HG03432 (cell line): Measurements from ENCODE around the gene TRMT6.

Source experiments
- ATAC-seq: cut with Tn5 transposase; IDR thresholded peaks from one replicate; pipeline ENCODE4 v1.9.1; 2021; ENCODE audit warnings: mild to moderate bottlenecking, moderate library complexity; ENCODE audit not compliant: unreplicated experiment

TRMT6 gene

DNA sequence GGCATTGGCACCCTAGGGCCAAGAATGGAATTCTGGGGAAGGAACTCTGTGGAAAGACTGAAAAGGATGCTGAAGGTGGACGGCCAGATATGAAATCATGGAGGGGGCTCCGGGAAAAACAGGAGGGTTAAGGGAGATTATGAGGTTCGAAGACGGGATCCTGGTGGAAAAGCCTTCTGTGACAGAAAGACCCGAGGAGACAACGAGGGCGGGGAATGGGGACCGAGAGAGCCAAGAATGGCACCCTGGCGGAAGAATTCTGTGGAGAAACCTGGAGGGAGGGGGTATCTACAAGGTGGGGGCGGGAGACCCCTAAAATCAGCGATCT is 426 bp downstream of the TRMT6 start:
- no peak for ATAC-seq

DNA sequence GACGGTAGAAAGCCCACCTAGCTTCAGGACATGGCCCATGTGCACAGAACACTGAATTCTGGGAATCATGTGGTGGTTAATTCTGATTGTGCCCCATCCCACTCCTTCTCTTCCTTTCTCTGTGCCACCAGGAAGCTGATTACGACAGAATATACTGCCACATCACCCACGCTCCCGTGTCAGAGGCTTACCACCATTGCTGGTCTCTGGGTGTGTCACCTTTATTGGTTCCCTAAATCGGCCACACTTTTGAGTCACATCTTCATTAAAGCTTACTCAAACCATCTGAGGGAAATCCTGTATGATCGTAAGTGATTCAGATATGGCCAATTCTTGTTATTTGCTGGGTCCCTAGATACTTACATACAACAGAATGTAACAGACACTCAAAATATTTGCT is 3.1 kb downstream of the TRMT6 start:
- no peak for ATAC-seq

DNA sequence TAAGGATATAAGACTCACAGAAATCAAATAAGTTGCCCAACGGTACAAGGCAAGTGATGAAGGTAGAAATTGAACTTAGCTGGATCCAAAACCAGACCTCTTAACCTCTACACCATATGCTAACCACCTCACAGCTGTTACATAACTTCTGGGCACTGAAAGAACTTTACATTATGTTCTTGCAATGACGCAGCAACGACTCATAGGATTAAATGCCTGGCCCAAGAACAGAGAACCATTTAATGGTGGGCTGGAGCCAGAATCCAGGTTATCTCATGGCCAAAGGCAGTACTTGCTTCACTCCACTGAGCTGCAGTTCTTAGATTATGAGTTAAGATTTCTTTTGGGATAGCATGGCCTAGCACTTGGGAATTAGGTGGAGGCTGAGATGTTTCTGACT is 4.4 kb downstream of the TRMT6 start:
- no peak for ATAC-seq

GRCh38 chr20:5938456-5939029 is 11.8 kb downstream of the TRMT6 start:
- ATAC-seq = no peak

GRCh38 chr20:5936238-5936637 is 14.1 kb downstream of the TRMT6 start:
- ATAC-seq = no peak

GRCh38 chr20:5935384-5935783 is 14.9 kb downstream of the TRMT6 start:
- ATAC-seq = no peak

DNA sequence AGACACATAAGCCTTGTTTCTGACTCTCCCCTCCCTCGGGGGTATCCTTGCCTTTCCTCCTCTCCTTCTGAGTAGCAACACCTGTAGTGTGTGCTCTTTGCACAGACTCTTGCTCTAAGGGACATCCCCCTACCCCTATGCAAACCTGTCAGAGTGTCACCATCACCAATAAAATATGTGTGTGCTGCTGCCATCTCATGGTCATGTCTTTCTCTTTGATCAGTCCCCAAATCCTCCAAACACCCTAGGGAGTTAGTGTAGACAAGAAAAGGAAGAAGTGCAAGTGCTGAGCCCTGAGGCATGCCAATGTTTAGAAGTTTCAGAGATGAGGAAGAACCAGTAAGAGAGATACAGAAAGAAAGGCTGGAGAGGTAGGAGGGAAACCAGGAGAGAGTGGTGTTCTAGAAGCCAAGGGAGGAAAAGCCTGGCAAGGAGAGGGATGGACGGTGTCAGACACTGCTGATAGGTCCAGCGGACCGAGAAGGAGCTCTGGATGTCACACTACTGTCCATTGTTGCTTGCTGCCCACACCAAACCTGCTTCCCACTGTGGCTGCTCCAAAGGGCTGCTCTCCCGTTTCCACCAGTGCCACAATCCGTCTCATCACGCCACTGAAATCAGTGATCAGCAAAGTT is 16.4 kb downstream of the TRMT6 start:
- peak; percentile 72 for ATAC-seq

GRCh38 chr20:5932796-5933195 is 17.5 kb downstream of the TRMT6 start:
- no peak for ATAC-seq

DNA sequence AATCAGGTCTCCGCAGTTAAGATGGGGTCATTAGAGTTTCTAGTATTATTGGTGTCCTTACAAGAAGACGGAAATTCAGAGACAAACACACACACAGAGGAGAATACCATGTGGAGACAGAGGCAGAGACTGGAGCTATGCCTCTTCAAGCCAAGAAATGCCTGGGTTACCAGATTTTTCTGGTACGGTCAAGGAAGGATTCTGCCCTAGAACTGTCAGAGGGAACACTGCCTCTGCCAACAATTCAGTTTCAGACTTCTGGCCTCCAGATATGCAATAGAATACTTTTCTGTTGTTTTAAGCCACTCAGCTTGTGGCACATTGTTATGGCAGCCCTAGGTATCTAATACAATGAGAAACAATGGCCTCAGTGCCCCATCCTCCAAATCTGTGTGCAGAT is 18.9 kb downstream of the TRMT6 start:
- ATAC-seq = no peak

- ATAC-seq = no peak
These were observed 21.3 kb downstream of the TRMT6 start for GRCh38 chr20:5928836-5929715.

DNA sequence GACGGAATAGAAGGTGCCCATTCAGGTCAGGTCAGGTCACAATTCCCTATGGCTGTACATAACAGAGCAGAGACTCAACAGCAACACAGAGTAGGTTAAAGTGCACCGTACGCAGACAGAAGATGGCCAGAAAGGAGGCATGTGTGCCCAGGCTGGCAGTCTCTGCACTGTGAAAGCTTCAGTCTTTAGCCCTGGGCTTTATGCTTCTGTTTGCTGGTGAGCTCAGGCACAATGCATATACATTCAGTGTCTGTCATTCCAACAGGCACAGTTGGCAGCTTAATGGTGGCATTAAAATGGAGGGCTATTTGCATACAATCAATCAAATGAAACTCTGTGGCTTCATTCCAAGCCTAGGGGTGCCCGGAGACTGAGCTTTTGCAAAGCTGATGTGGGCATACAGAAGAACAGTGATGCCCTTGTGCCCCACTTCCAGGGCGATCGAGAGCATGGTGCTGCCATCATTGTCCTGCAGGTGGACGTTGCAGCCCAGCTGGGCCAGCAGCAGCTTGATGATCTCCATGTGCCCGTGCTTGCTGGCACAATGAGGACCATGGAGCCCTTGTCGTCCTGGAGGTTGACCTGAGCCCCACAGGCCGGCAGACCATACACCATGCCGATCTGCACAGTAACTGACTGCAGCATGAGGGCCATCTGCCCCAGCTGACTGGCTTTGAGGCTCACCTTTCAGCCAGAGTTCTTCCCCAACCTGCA is 22.4 kb downstream of the TRMT6 start:
- no peak for ATAC-seq

- ATAC-seq = no peak
These were observed 24.8 kb downstream of the TRMT6 start for GRCh38 chr20:5925551-5925950.

GRCh38 chr20:5923493-5923892 is 26.8 kb downstream of the TRMT6 start:
- no peak for ATAC-seq

DNA sequence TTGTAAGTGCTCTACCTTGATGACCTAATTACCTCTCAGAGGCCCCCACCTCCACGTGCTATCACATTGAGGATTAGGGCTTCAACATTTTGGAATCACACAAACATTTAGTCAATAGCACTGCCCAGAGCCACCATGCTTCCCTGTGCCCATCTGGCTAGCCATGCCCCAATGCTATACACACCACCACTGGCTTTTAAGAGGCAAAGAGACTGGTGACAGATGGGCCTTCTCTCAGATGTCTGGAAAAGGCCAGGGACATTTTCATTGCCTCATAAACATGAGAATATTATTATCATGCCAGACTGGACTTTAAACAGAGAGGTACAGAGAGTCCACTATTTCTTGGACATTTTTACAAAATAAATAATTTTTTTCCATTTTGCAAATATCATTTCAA is 29.8 kb downstream of the TRMT6 start:
- no peak for ATAC-seq

GRCh38 chr20:5919626-5920544 is 30.4 kb downstream of the TRMT6 start:
- peak; percentile 12 for ATAC-seq

DNA sequence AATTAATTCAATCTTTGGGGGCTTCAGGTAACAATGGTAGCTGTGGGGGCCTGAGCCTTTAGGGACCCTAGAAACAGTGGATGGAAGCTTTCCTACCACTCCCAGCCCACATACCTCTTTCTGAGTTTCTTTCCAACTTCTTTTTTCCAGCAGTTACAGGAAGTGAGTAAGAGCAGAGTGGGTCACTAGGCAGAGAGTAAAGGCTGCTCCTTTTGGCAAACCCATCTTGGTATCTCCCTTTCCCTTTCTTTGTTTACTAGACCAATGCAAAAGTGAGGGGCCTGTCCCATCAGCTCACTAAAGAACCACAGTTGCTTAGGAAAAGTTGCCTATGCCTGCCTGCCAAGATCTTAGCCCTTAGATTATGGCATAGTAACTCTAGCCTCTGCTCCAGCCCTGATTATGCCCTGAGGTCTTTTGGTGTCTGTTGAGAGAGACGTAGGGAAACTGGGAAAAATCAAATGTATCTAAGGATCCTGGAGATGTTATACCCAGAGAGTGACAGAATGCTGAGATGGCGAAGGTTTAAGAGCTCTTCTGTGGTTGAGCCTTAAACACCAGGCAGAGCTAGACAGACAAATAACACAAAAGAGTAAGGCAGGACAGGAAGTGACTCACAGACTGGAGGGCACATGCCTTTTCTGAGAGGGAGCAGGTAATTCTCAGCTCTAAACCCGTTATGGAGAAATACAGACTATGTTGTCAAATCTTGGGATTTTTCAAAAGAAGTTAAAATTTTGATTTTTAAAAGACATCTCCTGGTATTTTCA is 31.3 kb downstream of the TRMT6 start:
- ATAC-seq = peak; percentile 86

- ATAC-seq = no peak
These were observed 35.5 kb downstream of the TRMT6 start for GRCh38 chr20:5914859-5915258.

GRCh38 chr20:5913166-5913565 is 37.2 kb downstream of the TRMT6 start:
- no peak for ATAC-seq

GRCh38 chr20:5910186-5910585 is 40.1 kb downstream of the TRMT6 start:
- ATAC-seq = no peak

GRCh38 chr20:5908981-5909380 is 41.4 kb downstream of the TRMT6 start:
- ATAC-seq = no peak
